Activated B cell treated with CpG ODN at 0.5 μM for 24 hours (primary cell): ENCODE measurements around the gene CHI3L1. TPM values are rescaled to one million over a fixed set of nuclear protein-coding genes. Genes with fewer than 3 reads are reported as not detected.

Source experiments
- ATAC-seq: fragments of 200-7000 bp; cut with Tn5 transposase; one replicate; pipeline ENCODE4 v1.10.0; 2021; ENCODE audit warnings: low read depth, mild to moderate bottlenecking, moderate library complexity
- CTCF ChIA-PET: fragments of 350-600 bp; sonication (Branson Sonifier 250); formaldehyde crosslinking; loops from one replicate; lab custom pipeline; 2021; ENCODE audit warnings: antibody characterized with exemption; lab: Charles Lee
- POLR2A ChIA-PET: fragments of 350-600 bp; sonication (Branson Sonifier 250); formaldehyde crosslinking; loops from one replicate; lab custom pipeline; 2021; ENCODE audit warnings: antibody characterized with exemption; lab: Charles Lee
- DNase-seq: peaks from one replicate; pipeline ENCODE4 v3.0.0; 2022
- H3K27ac Mint-ChIP-seq: one replicate; pipeline ENCODE4 v1.8.0; 2020; ENCODE audit warnings: mixed read lengths
- H3K27me3 Mint-ChIP-seq: one replicate; pipeline ENCODE4 v1.8.0; 2021; ENCODE audit warnings: mixed read lengths
- H3K36me3 Mint-ChIP-seq: one replicate; pipeline ENCODE4 v1.8.0; 2021; ENCODE audit warnings: low read depth, mixed read lengths
- H3K4me1 Mint-ChIP-seq: one replicate; pipeline ENCODE4 v1.8.0; 2021; ENCODE audit warnings: mixed read lengths
- H3K4me3 Mint-ChIP-seq: one replicate; pipeline ENCODE4 v1.8.0; 2020; ENCODE audit warnings: mild to moderate bottlenecking, mixed read lengths
- H3K9me3 Mint-ChIP-seq: one replicate; pipeline ENCODE4 v1.8.0; 2020; ENCODE audit warnings: mixed read lengths
- intact Hi-C: fragments of 100-400 bp; cut with micrococcal nuclease; formaldehyde crosslinking; loops from one replicate; pipeline ENCODE4 v1.15.1; 2024
- total RNA-seq: library from RNA; stranded (reverse); gene quantifications from 2 replicates; pipeline ENCODE4 v1.2.3, GENCODE V29; 2022
- TF ChIP-seq, protein P1 (sequence below): fragments of 200-600 bp; IDR thresholded peaks from one replicate; pipeline ENCODE4 v1.8.0; 2022; ENCODE audit warnings: antibody characterized with exemption, mild to moderate bottlenecking

CHI3L1 gene
- total RNA-seq, 1 donor from 2014 or later, result 0.38 TPM

DNA sequence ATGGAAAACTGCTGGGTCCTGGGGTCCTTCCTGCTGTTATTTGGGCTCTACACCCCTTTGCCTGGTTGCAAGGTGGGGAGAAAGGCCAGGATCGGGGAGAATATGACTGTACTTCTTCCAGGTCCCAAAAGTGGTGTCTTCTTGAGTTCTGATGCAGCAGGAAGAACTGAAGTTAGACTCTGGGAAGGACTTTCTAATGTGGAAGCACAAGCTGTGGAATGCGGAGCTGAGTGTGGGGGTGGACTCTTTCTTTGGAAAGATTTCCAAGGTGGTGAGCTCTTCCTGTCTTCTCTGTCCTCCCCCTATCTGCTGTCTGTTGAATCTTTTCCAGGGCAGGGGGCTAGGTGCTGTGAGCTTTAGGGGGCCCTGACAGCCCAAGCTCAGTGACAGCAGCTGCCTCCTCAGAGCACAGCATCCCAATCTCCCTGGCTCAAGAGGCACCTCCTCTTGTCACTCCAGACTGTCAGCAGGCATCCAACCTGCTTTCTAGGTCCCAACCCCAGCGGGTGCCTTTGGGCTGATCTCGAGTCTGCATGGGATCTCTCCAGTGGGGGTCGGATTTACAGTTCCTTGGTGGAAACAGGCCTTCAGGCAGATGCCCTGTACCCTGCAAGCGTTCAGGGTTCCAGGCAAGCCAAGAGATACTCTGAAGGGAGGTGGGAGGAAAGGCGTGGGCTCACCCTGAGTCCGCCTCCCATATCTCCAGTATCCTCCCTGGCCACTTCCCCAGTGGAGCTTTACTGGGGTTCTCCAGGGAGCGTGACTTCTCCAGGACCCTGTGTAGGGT, 35.8 kb downstream of the CHI3L1 start:
- ChIA-PET CTCF (no interaction called here), POLR2A (no interaction called here)
- intact Hi-C loops, result no loop called here
- TF ChIP-seq, protein P1, sequence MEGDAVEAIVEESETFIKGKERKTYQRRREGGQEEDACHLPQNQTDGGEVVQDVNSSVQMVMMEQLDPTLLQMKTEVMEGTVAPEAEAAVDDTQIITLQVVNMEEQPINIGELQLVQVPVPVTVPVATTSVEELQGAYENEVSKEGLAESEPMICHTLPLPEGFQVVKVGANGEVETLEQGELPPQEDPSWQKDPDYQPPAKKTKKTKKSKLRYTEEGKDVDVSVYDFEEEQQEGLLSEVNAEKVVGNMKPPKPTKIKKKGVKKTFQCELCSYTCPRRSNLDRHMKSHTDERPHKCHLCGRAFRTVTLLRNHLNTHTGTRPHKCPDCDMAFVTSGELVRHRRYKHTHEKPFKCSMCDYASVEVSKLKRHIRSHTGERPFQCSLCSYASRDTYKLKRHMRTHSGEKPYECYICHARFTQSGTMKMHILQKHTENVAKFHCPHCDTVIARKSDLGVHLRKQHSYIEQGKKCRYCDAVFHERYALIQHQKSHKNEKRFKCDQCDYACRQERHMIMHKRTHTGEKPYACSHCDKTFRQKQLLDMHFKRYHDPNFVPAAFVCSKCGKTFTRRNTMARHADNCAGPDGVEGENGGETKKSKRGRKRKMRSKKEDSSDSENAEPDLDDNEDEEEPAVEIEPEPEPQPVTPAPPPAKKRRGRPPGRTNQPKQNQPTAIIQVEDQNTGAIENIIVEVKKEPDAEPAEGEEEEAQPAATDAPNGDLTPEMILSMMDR, result no peak
- Mint-ChIP-seq H3K27me3 (peaks cover 6% of the 10 kb centered on the region), H3K36me3 (no peaks in the 10 kb centered on the region), H3K27ac (no peak overlapping the region), H3K4me1 (no peaks in the 10 kb centered on the region), H3K9me3 (no peaks in the 10 kb centered on the region), H3K4me3 (no peak overlapping the region)
- DNase-seq, result no peak
- no peak for ATAC-seq

DNA sequence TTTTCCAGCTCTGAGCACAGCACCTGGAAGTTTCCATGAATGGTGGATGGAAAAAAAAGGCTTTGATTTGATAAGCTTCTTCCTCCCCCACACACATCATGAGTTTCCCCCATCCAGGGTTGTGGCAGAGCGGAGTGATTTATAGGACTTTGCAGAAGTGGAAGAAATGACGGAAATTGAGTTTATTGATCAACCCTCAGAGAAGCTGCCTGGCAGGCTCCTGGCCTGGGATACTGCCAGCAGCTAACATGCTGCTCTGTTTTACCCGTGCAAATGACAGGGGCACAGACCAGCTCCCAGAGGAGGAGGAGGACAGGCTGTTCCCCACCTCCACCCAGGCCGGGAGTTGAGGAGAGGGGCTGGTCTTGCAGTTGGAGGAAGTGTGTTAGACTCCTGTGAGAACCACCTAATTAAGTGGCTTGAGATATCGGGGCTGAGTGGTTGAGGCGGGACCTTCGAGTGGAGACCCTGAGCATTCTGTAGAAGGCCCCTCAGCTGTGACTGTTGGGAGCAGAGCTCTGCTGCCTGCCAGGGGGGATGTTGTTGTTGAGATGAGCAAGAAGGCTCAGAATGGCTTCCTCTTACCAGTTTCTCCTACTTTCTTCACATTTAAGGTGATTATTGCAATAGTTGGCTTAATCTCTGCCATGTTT, 37.2 kb downstream of the CHI3L1 start:
- CTCF ChIA-PET, result no interaction called here
- peaks cover 6% of the 10 kb centered on the region for H3K27me3 Mint-ChIP-seq
- ATAC-seq, result no peak
- no peaks in the 10 kb centered on the region for H3K9me3 Mint-ChIP-seq
- no peaks in the 10 kb centered on the region for H3K4me1 Mint-ChIP-seq
- no peak overlapping the region for H3K4me3 Mint-ChIP-seq
- H3K36me3 Mint-ChIP-seq, result no peaks in the 10 kb centered on the region
- no peak overlapping the region for H3K27ac Mint-ChIP-seq
- DNase-seq, result no peak
- POLR2A ChIA-PET, result no interaction called here
- TF ChIP-seq, protein P1, result no peak
- intact Hi-C loops, result no loop called here

GRCh38 chr1:203148579-203148978, 37.9 kb downstream of the CHI3L1 start:
- intact Hi-C loops, result no loop called here
- ChIA-PET POLR2A (no interaction called here), CTCF (no interaction called here)
- H3K9me3 Mint-ChIP-seq, result no peaks in the 10 kb centered on the region
- H3K27ac Mint-ChIP-seq, result no peak overlapping the region
- H3K4me1 Mint-ChIP-seq, result no peaks in the 10 kb centered on the region
- H3K36me3 Mint-ChIP-seq, result no peaks in the 10 kb centered on the region
- ATAC-seq, result no peak
- TF ChIP-seq, protein P1, result no peak
- no peak for DNase-seq
- no peak overlapping the region for H3K4me3 Mint-ChIP-seq
- H3K27me3 Mint-ChIP-seq, result peaks cover 4% of the 10 kb centered on the region

DNA sequence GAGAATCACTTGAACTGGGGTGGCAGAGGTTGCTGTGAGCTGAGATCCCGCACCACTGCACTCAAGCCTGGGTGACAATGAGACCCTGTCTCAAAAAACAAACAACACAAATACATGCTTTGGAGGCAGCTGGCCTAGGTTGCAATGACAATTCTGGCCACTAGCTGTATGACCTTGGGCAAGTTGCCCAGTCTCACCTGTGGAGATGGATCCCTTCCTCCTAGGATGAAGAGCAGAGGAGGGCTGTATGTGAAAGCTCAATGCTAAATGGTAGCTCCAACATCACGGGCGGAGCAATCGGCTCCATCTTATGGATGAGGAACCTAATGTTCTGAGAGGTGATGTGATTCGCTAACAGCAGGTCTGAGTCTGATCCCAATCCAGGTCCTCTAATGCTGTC, 38.4 kb downstream of the CHI3L1 start:
- no peaks in the 10 kb centered on the region for H3K4me1 Mint-ChIP-seq
- no peaks in the 10 kb centered on the region for H3K9me3 Mint-ChIP-seq
- DNase-seq, result no peak
- H3K27ac Mint-ChIP-seq, result no peak overlapping the region
- H3K36me3 Mint-ChIP-seq, result no peaks in the 10 kb centered on the region
- peaks cover 6% of the 10 kb centered on the region for H3K27me3 Mint-ChIP-seq
- POLR2A ChIA-PET, result no interaction called here
- intact Hi-C loops, result no loop called here
- TF ChIP-seq, protein P1, result no peak
- H3K4me3 Mint-ChIP-seq, result no peak overlapping the region
- CTCF ChIA-PET, result no interaction called here
- no peak for ATAC-seq

DNA sequence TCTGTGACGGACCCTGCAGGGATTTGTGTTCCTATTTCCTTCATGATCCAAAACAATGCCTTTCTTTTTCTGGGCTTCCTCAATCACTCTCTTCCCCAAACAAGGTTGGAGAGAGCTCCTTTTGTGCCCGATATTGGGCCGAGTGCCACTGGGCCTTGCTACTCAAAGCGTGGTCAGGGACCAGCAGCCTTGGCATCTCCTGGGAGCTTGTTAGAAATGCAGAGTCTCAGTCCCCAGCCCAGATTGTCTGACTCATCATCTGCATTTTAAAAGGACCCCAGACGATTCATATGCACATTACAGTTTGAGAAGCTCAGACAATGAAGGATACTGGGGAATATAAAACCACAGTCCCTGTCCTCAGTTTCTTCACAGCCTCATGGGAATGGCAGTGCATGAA, 39.1 kb downstream of the CHI3L1 start:
- Mint-ChIP-seq H3K27me3 (peaks cover 8% of the 10 kb centered on the region), H3K9me3 (no peaks in the 10 kb centered on the region), H3K4me1 (no peaks in the 10 kb centered on the region), H3K4me3 (no peak overlapping the region), H3K27ac (no peak overlapping the region), H3K36me3 (no peaks in the 10 kb centered on the region)
- no peak for DNase-seq
- ATAC-seq, result no peak
- POLR2A ChIA-PET, result no interaction called here
- TF ChIP-seq, protein P1, result no peak
- intact Hi-C loops, result no loop called here
- CTCF ChIA-PET, result no interaction called here
